GM18861 (cell line): ENCODE results near the gene SCCPDH.
A peak's percentile ranks its signal among the peaks of the same experiment; 100 is the strongest.
"Not testable (repeated sequence)": the region's sequence is repeated elsewhere in the genome, so short reads cannot be mapped to it uniquely, and the experiment has no call there.

Source experiments
- ATAC-seq: cut with Tn5 transposase; IDR thresholded peaks from one replicate; pipeline ENCODE4 v1.9.1; 2021; ENCODE audit not compliant: unreplicated experiment

The SCCPDH gene

DNA sequence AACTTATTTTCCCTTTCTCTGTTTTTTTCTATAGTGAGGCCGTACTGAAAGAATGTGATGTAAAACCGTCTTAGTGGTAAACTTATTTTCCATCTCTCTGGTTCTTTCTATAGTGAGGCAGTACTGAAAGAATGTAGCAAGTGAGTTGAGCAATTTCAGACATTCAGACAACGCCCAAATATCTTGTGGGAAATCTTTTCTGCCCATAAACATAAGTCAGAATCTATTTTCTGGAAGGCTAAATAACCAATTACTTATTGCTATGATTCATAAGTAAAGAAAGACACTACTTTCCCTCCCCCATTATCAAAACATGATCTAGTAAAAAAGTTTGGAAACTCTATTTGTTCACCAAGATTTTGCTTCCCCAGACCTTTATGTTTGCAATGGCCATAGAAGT is 18.8 kb upstream of the SCCPDH start:
- no peak for ATAC-seq

DNA sequence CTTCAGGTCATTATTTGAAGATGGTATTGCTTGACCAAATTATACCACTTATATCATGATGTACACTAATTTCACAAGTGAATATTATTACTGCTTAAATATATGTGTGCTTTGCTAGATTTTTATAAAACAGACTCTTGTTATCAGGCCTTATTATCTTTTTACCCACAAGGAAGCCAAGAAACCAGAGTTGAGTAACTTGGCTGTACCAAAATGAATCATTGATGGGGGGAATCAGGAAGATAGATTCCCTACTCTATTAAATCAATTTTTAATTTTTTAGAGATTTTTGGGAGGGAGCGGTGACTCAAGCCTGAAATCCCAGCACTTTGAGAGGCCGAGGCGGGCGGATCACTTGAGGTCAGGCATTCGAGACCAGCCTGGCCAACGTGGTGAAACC is 16.0 kb upstream of the SCCPDH start:
- no peak for ATAC-seq

- no peak for ATAC-seq
These were observed 15.0 kb upstream of the SCCPDH start for GRCh38 chr1:246709196-246709595.

- no peak for ATAC-seq
These were observed 14.4 kb upstream of the SCCPDH start for GRCh38 chr1:246709835-246710234.

- no peak for ATAC-seq
These were observed 12.6 kb upstream of the SCCPDH start for GRCh38 chr1:246711548-246712003.

- not testable (repeated sequence) for ATAC-seq
These were observed 11.8 kb upstream of the SCCPDH start for GRCh38 chr1:246712428-246712827.

- not testable (repeated sequence) for ATAC-seq
These were observed 4.8 kb upstream of the SCCPDH start for GRCh38 chr1:246719361-246719760.

DNA sequence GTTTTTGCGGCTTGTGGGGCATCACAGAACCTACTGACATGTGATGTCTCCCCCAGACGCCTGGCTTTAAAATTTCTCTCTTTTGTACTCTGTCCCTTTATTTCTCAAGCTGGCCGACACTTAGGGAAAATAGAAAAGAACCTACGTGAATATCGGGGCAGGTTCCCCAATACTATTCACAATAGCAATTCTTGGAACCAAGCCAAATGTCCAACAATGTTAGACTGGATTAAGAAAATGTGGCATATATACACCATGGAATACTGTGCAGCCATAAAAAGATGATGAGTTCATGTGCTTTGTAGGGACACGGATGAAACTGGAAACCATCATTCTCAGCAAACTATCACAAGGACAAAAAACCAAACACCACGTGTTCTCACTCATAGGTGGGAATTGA is 3.4 kb upstream of the SCCPDH start:
- ATAC-seq: not testable (repeated sequence)

DNA sequence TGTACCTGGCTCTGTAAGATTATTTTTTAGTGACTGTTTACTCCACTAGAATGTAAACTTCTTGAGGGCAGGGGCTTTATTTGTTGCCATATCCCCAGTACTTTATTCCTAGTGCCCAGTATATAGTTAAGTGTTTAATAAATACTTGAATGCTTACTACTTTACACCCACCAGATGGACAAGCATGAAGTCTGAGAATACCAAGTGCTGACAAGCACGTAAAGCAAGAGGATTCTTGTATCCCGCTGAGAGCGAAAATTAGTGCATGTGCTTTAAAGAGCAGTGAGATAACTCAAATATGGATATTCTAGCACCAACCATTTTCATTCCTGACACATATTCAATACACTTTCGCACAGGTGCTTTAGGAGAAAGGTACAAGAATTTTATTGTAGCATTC is 1.5 kb upstream of the SCCPDH start:
- ATAC-seq: no peak

GRCh38 chr1:246724731-246725095 is 504 bp downstream of the SCCPDH start:
- ATAC-seq: peak; percentile 28

DNA sequence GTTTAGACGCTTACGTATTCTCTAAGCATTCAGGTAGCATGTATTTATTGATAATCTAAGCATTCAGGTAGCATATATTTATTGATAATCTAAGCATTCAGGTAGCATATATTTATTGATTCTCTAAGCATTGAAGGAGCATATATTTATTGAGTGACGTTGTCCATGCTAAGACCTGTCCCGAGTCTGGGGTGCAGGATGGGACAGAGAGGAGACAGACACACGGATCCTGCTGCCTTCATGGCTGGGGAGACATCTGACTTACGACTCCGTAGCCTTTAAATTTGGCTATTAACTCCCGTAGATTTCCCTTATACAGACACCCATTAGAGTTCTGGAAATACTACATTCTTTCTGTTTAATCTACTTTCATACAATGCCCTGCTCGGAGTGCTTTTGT is 982 bp downstream of the SCCPDH start:
- no peak for ATAC-seq

GRCh38 chr1:246726255-246726679 is 2.1 kb downstream of the SCCPDH start:
- no peak for ATAC-seq

- ATAC-seq: no peak
These were observed 2.7 kb downstream of the SCCPDH start for GRCh38 chr1:246726881-246727280.

DNA sequence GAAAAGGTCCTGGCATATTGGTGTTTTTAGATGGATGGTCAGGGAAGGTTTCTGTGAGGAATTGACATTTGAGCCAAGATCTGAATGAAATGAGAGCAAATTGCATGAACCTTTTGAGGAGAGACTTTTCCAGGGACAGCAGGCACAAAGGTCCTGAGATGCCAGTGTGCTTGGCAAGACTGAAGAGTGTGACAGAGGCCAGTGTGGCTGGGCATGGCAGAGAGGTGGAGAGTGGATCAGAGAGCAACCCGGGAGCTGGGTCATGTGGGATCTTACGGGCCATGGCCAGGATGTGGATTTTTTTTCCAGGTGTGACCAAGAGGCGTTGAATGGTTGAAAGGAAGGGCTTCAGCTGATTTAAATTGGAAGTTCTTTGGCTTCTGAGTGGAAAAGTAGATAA is 3.4 kb downstream of the SCCPDH start:
- no peak for ATAC-seq

- no peak for ATAC-seq
These were observed 4.1 kb downstream of the SCCPDH start for GRCh38 chr1:246728311-246728710.

DNA sequence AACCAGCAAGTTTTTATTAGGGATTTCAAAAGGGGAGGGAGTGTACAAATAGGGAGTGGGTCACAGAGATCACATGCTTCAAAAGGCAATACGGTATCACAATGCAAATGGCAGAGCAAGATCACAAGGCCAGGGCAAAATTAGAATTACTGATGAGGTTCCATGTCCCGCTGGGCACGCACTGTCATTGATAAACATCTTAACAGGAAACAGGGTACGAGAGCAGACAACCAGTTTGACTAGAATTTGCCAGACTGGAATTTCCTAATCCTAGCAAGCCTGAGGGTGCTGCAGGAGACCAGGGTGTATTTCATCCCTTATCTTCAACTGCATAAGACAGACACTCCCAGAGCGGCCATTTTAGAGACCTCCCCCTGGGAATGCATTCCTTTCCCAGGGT is 4.8 kb downstream of the SCCPDH start:
- not testable (repeated sequence) for ATAC-seq

DNA sequence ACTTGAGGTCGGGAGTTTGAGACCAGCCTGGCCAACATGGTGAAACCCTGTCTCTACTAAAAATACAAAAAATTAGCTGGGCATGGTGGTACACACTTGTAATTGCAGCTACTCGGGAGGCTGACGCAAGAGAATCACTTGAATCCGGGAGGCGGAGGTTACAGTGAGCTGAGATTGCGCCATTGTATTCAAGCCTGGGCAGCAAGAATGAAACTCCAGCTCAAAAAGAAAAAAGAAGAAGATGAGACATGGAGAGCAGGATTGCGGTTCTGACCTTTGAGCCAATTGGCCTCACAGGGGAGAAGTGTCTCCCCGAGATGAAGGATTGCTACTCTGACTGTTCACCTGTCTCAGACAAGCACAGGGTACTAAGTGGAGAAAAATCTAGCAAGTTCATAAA is 6.6 kb downstream of the SCCPDH start:
- no peak for ATAC-seq

DNA sequence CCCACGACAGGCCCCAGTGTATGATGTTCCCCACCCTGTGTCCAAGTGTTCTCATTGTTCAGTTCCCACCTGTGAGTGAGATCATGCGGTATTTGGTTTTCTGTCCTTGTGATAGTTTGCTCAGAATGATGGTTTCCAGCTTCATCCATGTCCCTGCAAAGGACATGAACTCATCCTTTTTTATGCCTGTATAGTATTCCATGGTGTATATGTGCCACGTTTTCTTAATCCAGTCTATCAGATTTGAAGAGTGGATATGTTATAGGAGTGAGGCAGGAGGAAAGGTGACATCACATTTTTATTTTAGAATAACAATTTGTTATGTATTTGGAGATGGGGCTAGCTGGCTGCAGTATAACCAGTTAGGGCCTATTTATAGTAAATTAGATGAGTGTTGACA is 7.7 kb downstream of the SCCPDH start:
- not testable (repeated sequence) for ATAC-seq

GRCh38 chr1:246733704-246734103 is 9.5 kb downstream of the SCCPDH start:
- no peak for ATAC-seq

- no peak for ATAC-seq
These were observed 10.7 kb downstream of the SCCPDH start for GRCh38 chr1:246734866-246735265.

DNA sequence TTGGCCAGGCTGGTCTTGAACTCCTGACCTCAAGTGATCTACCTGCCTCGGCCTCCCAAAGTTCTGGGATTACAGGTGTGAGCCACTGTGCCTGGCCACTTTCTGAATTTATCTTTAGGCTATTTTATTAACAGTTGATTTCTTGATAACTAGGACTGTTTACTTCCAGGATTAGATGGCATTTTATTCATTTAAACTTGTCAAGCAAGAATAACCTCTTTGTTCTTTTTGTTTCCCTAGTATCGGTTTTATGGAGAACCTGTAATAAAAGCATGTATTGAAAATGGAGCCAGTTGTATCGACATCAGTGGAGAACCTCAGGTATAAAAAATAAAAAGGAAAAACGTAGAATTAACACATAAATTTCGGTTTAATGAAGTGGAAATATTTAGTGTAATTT is 11.5 kb downstream of the SCCPDH start:
- ATAC-seq: no peak

GRCh38 chr1:246742396-246742795 is 18.2 kb downstream of the SCCPDH start:
- no peak for ATAC-seq

DNA sequence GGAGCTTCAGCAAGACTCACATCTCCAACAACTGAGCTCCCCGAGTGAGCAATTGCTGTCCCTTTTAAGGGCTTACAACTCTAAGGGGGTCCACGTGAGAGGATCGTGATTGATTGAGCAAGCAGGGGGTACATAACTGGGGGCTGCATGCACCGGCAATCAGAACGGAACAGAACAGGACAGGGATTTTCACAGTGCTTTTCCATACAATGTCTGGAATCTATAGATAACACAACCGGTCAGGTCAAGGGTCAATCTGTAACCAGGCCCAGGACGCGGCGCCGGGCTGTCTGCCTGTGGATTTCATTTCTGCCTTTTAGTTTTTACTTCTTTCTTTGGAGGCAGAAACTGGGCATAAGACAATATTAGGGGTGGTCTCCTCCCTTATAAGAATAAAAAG is 21.9 kb downstream of the SCCPDH start:
- not testable (repeated sequence) for ATAC-seq

- no peak for ATAC-seq
These were observed 23.8 kb downstream of the SCCPDH start for GRCh38 chr1:246748006-246748405.
